PFSK-1 (cell line): Measurements from ENCODE around the gene REXO4.

Experiments
- FOXP2 ChIP-seq: optimal IDR thresholded peaks from 2 replicates; pipeline ENCODE3; 2011; ENCODE audit warnings: borderline replicate concordance, control low read depth, inconsistent platforms; ENCODE audit not compliant: insufficient read depth; ENCODE audit errors: extremely low read length, extremely low read depth
- POLR2AphosphoS5 ChIP-seq: IDR thresholded peaks from 2 replicates; pipeline ENCODE4 v1.6.1; 2012; ENCODE audit warnings: low read depth, mild to moderate bottlenecking, control low read depth, low read length, moderate library complexity
- SIN3A ChIP-seq: IDR thresholded peaks from 2 replicates; pipeline ENCODE4 v1.6.1; 2012; ENCODE audit warnings: mild to moderate bottlenecking, low read length, moderate library complexity, borderline replicate concordance; ENCODE audit not compliant: insufficient read depth
- TAF1 ChIP-seq: IDR thresholded peaks from 2 replicates; pipeline ENCODE4 v1.6.1; 2012; ENCODE audit warnings: low read length, control low read depth, borderline replicate concordance; ENCODE audit not compliant: insufficient read depth
- TF ChIP-seq, protein P1 (sequence below), 2 experiments: IDR thresholded peaks; 2 replicates each; pipeline versions ENCODE4 v1.6.1 to v1.8.0; 2011 to 2012; ENCODE audit warnings: low read depth in 2 of 2, low read length in 2 of 2, control low read depth in 1 of 2, inconsistent platforms in 1 of 2, mild to moderate bottlenecking in 1 of 2, moderate library complexity in 1 of 2; ENCODE audit not compliant: insufficient read depth in 1 of 2

REXO4 gene

DNA sequence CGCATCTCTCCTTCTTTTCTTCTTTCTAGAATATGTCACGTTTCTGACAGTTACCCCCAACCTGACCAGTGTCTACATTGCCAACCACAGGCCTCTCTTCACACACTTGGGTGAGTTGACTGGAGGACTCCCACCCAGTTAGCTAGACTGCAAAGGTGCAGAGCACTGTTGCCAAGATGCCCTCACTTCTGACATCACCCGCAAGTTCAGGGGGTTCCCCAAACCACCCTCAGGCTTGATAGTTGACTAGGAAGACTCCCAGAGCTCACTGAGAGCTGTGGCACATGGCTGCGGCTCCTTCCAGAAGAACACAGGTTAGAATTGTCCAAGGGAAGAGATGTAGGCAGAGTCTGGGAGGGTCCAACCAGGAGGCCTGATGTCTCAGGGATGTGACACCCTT lies 21.5 kb upstream of the REXO4 start:
- TF ChIP-seq SIN3A (no peak), POLR2AphosphoS5 (no peak), FOXP2 (no peak), TAF1 (no peak)
- TF ChIP-seq, protein P1, sequence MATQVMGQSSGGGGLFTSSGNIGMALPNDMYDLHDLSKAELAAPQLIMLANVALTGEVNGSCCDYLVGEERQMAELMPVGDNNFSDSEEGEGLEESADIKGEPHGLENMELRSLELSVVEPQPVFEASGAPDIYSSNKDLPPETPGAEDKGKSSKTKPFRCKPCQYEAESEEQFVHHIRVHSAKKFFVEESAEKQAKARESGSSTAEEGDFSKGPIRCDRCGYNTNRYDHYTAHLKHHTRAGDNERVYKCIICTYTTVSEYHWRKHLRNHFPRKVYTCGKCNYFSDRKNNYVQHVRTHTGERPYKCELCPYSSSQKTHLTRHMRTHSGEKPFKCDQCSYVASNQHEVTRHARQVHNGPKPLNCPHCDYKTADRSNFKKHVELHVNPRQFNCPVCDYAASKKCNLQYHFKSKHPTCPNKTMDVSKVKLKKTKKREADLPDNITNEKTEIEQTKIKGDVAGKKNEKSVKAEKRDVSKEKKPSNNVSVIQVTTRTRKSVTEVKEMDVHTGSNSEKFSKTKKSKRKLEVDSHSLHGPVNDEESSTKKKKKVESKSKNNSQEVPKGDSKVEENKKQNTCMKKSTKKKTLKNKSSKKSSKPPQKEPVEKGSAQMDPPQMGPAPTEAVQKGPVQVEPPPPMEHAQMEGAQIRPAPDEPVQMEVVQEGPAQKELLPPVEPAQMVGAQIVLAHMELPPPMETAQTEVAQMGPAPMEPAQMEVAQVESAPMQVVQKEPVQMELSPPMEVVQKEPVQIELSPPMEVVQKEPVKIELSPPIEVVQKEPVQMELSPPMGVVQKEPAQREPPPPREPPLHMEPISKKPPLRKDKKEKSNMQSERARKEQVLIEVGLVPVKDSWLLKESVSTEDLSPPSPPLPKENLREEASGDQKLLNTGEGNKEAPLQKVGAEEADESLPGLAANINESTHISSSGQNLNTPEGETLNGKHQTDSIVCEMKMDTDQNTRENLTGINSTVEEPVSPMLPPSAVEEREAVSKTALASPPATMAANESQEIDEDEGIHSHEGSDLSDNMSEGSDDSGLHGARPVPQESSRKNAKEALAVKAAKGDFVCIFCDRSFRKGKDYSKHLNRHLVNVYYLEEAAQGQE (IDR thresholded peaks at IDR 0.05; ENCODE audit: insufficient read depth in 1 of 2, low read depth in 2 of 2, low read length in 2 of 2) = no peak

DNA sequence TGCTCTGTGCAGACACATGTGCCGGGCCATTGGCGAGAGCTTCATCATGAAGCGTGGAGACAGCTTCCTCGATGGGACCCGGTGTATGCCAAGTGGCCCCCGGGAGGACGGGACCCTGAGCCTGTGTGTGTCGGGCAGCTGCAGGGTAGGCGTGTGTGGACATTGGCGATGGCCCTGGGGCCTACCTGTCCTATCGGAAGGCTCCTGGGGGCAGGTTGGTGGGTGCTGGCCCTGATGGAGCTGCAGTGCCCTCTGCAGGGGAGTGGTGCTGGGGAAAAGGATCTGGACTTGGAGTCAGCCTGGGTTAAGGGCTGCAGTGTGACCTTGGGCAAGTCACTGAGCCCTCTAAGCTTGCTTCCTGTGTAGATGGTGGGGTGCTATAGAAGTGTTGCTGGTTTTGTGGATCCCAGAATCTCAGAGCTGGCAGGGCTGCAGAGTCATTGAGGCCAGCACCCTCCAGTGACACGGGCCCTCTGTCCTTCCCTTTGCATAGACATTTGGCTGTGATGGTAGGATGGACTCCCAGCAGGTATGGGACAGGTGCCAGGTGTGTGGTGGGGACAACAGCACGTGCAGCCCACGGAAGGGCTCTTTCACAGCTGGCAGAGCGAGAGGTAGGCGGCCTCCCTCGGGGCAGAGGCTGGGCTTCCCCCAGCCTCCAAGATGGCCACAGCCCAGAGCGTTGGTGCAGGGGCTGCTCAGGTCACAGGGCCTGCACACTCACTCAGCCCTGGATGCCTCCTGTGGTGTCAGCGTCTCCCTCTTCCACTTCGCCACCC lies 20.1 kb upstream of the REXO4 start:
- no peak for TF ChIP-seq SIN3A
- TF ChIP-seq, protein P1 (IDR thresholded peaks at IDR 0.05; ENCODE audit: insufficient read depth in 1 of 2, low read depth in 2 of 2, low read length in 2 of 2) = no peak
- no peak for TF ChIP-seq FOXP2
- no peak for TF ChIP-seq TAF1
- TF ChIP-seq POLR2AphosphoS5 = no peak

DNA sequence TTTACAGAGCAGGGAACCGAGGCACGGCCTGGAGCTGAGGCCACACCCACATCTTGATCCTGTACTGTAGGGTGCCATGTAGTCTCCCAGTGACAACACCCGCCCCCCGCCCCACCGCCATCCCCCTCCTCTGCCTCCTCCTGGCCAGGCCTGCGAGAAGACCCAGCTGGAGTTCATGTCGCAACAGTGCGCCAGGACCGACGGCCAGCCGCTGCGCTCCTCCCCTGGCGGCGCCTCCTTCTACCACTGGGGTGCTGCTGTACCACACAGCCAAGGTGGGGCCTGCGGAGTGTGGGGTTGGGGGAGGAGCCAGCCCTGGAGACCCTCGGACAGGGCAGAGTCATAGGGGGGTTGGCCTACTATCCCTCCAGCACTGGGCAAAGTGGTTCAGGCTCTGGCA lies 18.9 kb upstream of the REXO4 start:
- TF ChIP-seq SIN3A (no peak), POLR2AphosphoS5 (no peak), TAF1 (no peak), FOXP2 (no peak)
- TF ChIP-seq, protein P1 (IDR thresholded peaks at IDR 0.05; ENCODE audit: insufficient read depth in 1 of 2, low read depth in 2 of 2, low read length in 2 of 2) = no peak

DNA sequence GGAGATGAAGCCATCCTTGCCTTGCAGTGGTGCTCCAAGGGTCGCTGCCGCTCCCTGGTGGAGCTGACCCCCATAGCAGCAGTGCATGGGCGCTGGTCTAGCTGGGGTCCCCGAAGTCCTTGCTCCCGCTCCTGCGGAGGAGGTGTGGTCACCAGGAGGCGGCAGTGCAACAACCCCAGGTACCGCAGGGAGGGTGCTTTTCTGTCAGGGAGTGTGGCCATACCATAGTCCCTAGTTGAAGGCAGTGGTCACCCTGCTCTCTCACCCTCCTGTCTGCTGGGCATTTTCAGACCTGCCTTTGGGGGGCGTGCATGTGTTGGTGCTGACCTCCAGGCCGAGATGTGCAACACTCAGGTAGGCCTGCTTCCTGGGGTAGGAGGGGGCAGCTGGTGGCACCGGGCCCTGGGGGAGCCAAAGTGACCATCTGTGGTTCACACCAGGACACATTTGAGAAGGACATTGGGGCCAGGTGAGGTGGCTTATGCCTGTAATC lies 15.6 kb upstream of the REXO4 start:
- no peak for TF ChIP-seq POLR2AphosphoS5
- no peak for TF ChIP-seq SIN3A
- TF ChIP-seq FOXP2 = no peak

DNA sequence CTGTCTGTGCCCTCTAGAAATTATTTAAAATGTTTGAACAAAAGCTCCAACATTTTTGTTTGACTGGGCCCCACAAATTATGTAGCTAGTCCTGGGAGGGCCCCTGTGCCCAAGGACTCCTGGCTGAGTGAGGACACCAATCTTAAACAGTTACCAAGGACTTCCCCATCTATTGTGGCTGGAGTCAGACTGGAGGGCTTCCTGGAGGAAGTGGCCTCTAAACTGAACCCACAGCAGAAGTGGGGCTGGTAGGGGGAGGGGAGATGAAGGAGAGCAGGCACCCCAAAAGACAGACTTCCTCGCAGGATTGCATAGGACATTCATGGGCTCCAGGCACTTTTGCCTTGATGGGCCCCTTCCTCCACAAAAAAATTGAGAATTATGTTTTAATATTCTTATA lies 12.4 kb upstream of the REXO4 start:
- TF ChIP-seq TAF1 (no peak), SIN3A (no peak), POLR2AphosphoS5 (no peak), FOXP2 (no peak)
- TF ChIP-seq, protein P1 (IDR thresholded peaks at IDR 0.05; ENCODE audit: insufficient read depth in 1 of 2, low read depth in 2 of 2, low read length in 2 of 2) = no peak
